Measurements from ENCODE around the gene GJC2.
"Not testable (repeated sequence)": the region's sequence is repeated elsewhere in the genome, so short reads cannot be mapped to it uniquely, and the experiment has no call there.

Gene GJC2

DNA sequence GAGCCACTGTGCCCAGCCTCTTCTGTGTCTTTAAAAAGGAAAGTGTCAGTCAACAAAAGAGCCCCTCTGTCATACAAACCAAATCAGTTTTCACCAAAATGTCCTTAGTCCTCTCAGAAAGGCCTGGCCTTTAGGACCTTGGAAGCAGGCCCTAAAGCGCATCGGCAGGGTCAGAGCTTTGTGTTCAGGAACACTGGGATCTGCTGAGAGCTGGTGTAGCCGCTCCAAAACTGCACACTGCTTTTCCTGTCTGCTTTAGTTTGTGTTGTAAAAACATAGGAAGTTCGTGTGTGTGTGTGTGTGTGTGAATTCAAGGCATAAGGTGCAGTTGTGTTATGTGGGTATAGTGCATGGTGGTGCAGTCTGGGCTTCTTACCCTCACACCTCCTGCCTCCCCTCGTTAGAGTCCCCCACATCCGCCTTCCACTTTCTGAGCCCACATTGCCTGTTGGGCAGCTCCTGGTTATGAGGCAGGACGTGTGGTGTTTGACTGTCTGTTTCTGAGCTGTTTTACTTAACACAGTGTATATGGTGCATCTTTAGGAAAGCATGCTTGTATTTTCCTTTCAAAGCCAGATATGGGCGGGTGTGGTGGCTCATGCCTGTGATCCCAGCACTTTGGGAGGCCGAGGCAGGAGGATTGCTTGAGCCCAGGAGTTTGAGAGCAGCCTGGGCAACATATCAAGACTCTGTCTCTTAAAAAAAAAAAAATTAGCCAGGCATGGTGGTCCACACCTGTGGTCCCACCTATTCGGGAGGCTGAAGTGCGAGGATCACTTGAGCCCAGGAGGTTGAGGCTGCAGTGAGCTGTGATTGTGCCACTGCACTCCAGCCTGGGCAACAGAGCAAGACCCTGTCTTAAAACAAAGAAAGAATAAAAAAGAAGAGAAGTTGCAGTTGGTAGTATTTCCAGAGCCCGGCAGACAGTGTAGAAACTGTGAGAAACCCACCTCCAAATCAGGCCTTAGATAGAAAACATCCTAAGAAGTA lies 28.3 kb downstream of the GJC2 start:
- DNase-seq = peak in 1 of 10 donors; percentile 41
- intact Hi-C loops (cut with DNase I) = no loop called here

DNA sequence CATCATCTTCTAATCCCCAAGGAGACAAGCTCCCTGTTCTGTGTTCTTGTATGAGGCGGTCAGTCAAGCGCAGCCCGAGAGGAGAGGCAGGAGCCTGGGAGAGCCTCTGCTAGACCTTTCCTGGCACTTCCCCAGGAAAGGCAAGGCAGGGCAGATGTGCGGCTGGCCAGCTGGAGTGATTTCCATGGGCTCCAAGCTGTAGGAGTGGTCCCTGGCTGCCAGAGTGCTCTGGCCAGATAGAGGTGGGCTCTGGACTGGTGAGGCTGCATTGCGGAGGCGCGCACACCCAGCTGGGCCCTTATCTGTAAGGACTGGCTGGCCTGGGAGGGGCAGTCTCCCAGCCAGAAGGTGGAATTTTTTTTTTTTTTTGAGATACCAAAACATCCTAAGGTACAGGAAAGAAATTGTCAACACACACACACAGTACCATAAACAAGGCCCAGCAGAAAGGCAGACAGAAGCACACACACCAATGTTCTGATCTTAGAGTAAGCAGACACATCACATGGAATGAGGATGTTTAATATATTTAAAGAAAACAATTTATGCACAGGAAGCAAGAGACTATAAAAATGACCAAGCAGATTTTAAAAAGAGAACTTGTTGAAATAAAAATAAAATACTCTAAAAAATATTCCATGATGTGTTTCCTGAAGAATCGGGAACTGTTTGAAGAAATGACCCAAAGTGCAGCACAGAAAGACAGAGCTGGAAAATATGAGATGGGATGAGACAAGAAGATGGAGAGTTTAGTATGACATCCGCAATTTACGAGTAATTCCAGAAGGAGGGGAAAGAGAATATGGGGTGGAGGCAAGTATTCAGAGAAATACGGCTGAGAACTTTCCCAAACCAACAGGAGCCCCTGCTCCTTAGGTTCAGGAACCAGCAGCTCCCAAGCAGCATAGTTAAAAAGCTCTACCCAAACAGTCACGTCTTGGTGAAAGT lies 29.3 kb downstream of the GJC2 start:
- DNase-seq = peak in 1 of 10 donors; percentile 49
- intact Hi-C loops (cut with DNase I) = no loop called here

DNA sequence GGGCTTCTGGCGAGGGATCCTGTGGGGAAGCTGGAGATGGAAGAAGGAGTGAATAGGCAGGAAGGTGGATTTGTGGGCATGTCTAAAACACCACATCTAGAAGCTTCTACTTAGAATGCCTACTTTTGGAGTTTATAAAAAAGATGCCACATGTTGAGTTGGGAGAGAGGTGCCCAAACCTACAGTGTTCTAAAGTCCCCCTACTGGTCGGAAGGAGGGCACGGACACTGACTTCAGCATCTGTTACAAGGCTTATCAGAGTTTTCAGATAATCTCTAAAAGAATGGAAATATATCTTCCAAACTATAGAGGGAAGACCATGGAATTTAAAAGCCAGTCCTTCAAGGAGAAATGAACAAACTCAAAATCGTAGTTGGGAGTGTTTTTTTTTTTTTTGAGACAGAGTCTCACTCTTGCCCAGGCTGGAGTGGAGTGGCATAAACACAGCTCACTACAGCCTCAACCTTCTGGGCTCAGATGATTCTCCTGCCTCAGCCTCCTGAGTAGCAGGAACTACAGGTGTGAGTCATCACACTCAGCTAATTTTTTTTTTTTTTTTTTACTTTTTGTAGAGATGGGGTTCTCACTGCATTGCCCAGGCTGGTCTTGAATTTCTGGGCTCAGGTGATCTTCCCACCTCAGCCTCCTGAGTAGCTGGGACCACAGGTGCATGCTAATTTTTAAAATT lies 30.7 kb downstream of the GJC2 start:
- intact Hi-C loops (cut with DNase I) = no loop called here
- no peak for DNase-seq

DNA sequence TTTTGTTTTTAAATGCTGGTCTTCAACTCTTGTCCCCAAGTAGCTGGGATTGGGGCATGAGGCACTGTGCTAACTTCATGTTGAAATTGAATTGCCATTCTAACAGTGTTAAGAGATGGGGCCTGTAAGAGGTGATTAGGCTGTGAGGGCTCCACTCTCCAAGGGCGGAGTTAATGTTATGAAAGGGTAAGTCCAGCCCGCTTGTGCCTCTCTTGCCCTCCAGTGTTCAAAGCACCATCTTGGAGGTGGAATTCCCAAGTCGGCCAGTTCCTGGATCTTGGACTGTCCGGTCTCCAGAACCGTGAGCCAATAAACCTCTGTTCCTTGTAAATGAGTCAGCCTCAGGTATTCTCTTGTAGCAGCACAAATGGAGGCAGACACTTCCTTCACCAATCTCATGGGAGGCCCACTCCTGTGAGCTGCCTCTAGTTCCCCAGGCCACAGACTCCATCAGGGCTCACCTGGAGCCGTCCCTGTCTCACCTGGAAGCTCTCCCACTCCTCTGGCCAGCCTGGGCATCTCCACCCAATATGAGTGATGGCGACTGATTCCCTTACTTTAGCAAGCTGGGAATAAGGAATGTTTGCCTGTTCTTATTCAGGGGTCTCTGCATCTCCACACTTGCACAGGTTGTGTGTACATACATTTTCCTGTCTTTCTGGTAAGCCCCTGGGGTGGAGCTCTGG lies 31.4 kb downstream of the GJC2 start:
- intact Hi-C loops (cut with DNase I) = no loop called here
- DNase-seq = peak in 1 of 10 donors; percentile 55

DNA sequence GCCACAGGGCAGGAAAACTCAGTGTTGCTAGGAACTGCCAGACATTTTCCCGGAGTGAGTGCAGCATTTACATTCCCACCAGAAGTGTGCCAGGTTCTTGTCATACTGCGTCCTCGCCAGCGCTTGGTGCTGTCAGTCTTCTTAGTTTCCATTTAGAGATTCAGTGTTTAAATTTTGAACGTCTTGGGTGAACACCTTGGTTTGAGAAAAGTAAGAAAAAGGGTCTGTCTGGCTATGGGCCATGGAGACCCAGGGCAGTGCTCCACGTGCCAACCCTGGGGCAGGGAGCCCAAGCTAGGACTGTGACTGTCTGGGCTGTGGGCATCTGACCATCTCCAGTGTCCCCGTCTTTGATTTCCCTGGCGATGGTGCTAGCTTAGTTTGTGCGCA lies 31.9 kb downstream of the GJC2 start:
- DNase-seq = no peak
- intact Hi-C loops (cut with DNase I) = no loop called here

DNA sequence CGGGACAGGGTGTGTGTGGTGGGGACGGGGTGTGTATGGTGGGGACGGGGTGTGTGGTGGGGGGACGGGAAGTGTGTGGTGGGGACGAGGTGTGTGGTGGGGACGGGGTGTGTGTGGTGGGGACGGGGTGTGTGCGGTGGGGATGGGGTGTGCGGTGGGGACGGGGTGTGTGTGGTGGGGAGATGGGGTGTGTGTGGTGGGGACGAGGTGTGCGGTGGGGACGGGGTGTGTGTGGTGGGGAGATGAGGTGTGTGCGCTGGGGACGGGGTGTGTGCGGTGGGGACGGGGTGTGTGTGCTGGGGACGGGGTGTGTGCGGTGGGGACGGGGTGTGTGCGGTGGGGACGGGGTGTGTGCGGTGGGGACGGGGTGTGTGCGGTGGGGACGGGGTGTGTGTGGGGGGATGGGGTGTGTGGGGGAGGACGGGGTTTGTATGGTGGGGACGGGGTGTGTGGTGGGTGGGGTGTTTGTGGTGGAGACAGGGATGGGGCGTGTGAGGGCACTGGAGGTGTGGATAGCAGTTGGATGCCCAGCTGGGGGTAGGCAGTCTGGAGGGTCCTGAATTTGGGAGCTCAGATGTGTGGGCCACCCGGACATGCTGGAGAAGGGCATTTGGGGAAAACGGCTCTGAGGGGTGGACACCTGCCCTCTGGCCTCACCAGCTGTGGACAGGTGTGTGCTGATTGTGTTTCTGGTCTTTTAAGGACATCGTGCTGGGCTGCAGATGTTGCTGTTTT lies 32.7 kb downstream of the GJC2 start:
- DNase-seq = peak in 1 of 10 donors; percentile 63
- intact Hi-C loops (cut with DNase I) = no loop called here

DNA sequence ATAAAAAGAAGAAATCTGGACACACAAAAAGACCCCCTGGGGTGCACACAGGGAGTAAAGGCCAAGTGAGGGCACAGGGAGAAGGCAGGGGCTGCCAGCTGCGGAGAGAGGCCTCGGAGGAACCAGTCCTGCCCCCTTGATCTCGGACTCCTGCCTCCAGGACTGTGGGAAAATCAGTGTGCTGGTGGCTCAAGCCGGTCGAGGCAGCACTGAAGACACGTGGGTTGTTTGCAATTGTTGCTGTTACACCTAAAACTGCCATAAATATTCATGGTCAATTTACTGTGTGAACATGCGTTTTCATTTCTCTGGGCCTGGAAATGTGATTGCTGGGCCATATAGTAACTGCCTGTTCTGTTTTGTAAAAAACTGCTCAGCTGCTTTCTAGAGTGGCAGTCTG lies 34.4 kb downstream of the GJC2 start:
- peak in 1 of 10 donors; percentile 43 for DNase-seq
- intact Hi-C loops (cut with DNase I) = no loop called here

DNA sequence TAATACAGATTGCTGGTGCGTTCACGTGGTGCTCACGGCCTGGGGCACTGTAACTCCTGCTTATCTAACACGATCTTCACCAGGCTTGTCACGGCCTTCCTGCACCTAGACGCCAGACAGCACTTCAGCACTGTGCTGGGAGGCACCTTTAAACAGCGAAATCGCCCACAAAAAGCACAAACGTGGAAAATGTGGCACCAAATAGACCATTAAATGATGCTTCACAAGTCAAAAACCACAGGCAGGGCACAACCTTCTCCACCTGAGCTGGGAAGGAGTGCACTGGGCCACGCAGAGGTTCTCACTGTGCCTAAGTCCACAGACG lies 35.9 kb downstream of the GJC2 start:
- peak in 1 of 10 donors; percentile 38 for DNase-seq
- intact Hi-C loops (cut with DNase I) = no loop called here

DNA sequence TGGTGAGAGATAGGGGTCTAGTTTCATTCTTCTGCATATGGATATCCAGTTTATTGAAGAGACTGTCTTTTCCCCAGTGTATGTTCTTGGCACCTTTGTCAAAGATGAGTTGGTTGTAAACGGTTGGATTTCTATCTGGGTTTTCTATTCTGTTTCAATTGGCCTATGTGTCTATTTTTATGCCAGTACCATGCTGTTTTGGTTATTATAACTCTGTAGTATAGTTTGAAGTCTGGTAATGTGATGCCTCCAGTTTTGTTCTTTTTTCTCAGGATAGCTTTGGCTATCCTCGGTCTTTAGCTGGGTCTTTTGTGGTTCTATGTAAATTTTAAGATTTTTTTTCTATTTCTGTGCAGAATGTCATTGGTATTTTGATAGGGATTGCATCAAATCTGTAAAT lies 38.5 kb downstream of the GJC2 start:
- intact Hi-C loops (cut with DNase I); DNase-seq: not testable (repeated sequence)

DNA sequence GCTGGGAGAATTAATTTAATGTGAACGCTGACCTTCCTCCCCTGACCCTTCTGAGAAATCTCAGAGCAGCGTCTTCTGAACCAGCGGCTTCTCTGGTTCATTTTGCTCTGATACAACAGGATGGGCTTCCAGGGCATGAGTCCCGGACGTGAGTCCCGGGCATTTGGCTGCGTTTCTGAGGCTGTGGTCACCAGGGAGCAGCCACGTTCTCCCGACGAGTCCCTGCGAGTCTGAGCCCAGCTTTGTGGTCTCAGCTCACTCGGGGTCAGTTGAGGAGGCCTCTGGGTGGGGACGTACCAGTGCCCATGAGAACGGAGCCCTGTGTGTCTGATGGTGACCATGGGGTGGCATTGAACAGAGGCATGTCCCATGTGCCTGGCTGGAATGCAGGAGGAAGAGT lies 40.5 kb downstream of the GJC2 start:
- DNase-seq = peak in 1 of 10 donors; percentile 58
- intact Hi-C loops (cut with DNase I) = no loop called here

DNA sequence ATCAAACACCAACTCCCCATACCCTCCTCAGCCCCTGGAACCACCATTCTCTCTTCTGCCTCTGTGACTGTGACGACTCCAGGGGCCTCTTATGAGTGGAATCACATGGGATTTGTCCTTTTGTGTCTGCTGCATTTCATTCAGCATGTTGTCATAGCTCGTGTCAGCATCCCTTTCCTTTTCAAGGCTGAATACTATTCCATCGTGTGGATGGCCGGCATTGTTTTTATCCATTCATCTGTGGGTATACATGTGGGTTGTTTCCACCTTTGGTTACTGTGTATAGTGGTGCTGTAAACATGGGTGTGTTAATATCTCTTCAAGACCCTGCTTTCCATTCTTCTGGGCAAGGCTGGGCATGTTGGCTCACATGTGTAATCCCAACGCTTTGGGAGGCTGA lies 41.0 kb downstream of the GJC2 start:
- intact Hi-C loops (cut with DNase I) = no loop called here
- no peak for DNase-seq

DNA sequence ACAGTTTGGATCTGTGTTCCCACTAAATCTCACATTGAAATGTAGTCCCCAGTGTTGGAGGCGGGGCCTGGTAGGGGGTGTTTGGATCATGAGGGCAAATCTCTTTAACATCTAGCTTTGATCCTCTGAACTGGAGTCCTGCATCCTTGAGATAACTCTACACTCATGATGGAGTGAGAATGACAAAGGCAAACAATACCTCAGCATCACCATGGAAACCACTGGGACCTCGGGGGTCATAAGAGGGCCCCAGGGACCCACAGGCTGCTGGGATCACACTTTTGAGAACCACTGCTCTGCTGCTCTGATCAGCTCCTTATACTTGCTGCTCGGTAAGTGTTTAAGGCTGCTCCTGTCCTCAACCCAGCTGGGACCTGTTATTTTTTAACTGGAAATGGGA lies 44.7 kb downstream of the GJC2 start:
- no peak for DNase-seq
- intact Hi-C loops (cut with DNase I) = no loop called here

DNA sequence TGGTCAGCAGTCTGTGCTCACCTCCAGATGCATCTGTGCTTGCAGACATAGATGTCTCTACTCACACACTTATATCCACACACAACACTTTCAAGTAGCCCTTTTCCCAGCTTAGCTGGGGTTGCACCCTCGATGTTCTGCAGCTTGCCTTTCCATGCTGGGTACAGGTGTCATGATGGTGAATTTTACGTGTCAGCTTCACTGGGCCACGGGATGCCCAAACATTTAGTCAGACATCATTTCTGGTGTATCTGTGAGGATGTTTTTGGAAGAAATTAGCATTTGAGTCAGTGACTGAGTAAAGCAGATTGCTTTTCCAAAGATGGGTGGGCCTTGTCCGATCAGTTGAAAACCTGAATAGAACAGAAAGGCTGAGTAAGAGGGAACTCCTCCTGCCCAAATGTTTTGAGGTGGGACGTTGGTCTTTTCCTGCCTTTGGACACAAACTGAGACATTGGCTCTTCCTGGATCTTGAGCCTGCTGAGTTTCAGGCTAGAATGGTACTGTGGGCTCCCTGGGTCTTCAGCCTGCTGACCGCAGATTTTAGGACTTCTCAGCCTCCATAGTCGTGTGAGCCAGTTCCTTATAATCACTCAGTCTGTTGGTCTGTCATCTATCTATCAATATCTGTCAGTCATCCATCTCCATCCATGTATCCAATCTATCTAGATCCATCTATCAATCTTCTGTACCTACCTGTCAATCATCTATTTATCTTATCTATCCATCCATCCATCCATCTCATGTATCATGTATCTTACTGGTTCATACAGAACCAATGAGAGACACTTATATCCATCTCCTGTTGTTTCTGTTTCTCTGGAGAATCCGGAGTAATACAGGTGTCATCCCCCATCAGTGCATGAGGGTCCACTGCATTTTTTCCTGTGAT lies 45.4 kb downstream of the GJC2 start:
- DNase-seq = no peak
- intact Hi-C loops (cut with DNase I) = no loop called here

DNA sequence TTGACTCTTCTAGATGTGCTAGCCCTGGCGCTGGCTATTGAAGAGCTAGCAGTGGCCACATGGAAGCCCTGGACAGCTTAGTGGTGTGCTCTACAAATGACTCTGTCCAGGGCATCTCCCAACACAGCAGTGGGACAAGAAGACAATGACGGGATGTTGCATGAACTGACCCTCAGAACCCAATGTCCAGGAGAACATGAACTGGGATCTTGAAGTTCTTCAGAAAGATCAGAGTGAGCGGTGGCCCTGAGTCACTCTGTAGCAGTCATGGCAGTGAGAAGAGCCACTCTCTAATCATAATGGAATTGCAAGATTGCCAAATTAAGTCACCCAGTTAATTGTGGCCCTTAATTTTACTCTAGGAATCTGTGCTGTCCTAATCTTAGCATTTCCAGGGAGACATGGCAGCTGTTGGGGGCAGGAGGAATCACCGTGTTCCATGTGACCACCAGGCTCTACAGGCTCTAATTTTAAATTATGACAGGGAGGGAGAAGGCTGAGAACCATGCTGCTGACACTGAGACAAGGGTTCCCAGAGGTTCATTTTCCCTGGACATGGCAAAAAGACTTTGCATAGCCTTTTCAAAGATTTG lies 47.9 kb downstream of the GJC2 start:
- no peak for DNase-seq
- intact Hi-C loops (cut with DNase I) = no loop called here

DNA sequence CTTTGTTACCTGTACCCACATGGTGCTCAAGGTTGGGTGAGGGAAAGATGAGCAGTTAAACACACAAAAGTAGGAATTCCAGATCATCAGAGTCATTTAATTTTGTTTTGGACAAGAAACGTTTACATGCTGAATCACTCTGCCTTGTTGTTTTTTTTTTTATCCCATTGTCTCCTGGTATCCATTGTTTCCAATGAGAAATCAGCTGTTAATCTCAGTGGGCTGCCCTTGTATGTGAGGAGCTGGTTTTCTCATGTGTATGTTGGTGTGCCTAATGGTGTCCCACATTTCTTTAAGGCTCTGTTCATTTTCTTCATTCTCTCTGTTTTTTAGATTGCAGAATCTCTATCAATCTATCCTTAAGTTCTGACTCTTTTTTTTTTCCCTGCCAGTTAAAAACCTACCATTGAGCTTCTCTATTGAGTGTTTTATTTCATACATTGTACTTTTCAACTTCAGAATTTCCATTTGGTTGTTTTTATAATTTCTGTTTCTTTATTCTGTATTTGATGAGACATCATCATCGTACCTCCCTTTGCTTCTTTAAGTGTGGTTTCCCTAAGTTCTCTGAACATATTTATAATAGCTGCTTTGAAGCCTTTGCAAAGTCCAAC lies 49.4 kb downstream of the GJC2 start:
- DNase-seq = no peak
- intact Hi-C loops (cut with DNase I) = no loop called here

DNA sequence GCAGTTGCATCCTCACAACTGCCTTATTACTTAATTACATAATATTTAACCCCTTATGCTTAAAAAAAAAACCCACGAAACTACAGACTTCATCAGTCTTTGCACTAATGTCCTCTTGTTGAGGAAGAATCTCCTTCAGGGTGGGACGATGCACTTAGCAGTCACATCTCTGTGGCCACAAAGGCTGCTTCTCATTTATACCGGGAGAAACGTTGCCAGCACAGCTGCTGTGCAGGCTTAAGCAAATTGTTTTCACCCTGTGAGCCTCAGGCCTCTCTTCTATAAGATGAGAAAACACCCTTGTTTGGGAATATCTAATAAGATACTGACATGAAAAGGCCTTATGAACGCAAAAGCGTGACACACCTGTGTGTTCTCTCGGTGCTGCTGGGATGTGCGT lies 55.2 kb downstream of the GJC2 start:
- intact Hi-C loops (cut with DNase I) = no loop called here
- DNase-seq = no peak

DNA sequence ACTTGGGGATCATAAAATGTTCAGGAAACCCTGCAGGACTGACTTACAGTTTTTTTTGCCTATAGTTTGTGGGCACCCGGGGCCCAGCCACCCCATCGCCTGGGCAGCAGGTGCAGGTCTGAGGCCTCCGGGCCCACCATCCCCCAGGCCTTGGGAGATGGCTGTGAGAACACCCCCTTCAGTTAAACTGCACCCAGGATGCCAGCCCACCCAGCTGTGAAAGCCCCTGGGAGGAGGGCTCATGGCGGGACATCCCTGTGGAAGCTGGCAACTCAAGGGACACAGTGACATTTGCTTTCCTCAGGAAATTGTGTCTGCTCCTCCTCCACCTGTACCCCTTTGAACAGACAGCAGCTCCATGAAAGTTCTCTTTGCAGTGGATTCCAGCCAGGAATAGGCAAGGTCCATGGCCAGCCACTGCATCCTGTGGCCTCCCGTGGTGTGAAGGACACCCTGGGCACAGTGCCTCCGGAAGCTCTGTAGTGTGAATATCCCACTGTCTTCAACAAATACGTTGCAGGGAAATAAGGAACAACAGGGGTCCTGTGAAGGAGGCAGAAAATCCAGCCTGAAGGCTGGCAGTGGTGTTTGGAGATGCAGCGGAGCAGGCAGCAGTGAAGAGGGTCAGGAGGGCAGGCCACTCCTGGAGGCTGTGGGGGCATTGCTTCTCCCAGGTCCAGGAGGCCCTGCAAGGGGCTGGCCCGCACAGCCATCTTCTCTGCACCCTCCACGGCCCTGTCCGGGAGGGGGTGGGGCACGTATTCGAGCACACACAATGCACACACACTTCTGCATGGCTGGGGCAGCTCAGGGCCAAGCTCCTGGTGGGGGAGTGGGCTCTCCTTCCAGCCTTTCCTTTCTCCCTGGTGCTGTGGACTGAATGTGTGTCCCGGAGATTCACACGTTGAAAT lies 56.1 kb downstream of the GJC2 start:
- intact Hi-C loops (cut with DNase I) = no loop called here

More for the DNA sequence above, 56.1 kb downstream of the GJC2 start:
- DNase-seq = peak in 1 of 10 donors; percentile 60
